Activated CD4-positive, alpha-beta T cell treated with anti-CD3 and anti-CD28 coated beads, Interleukin-2, amount 50 U/mL, for 16 hours (primary cell): ENCODE data around the gene NCK1.
A peak's percentile ranks its signal among the peaks of the same experiment; 100 is the strongest.
"Not testable (repeated sequence)": the region's sequence is repeated elsewhere in the genome, so short reads cannot be mapped to it uniquely, and the experiment has no call there.

Experiments
- DNase-seq: peaks from one replicate; pipeline ENCODE4 v3.0.0-alpha.2; 2020

NCK1 gene

GRCh38 chr3:136862617-136863322 lies 762 bp downstream of the NCK1 start:
- peak; percentile 51 for DNase-seq

- no peak for DNase-seq
These were observed 7.3 kb downstream of the NCK1 start for GRCh38 chr3:136869282-136869681.

GRCh38 chr3:136872258-136872657 lies 10.2 kb downstream of the NCK1 start:
- not testable (repeated sequence) for DNase-seq

GRCh38 chr3:136879510-136879909 lies 17.5 kb downstream of the NCK1 start:
- not testable (repeated sequence) for DNase-seq

- no peak for DNase-seq
These were observed 20.6 kb downstream of the NCK1 start for GRCh38 chr3:136882571-136882970.

- no peak for DNase-seq
These were observed 22.1 kb downstream of the NCK1 start for GRCh38 chr3:136883967-136884720.

GRCh38 chr3:136885357-136886213 lies 23.6 kb downstream of the NCK1 start:
- no peak for DNase-seq

- no peak for DNase-seq
These were observed 27.9 kb downstream of the NCK1 start for GRCh38 chr3:136889947-136890346.

- no peak for DNase-seq
These were observed 30.2 kb downstream of the NCK1 start for GRCh38 chr3:136891934-136892855.

- no peak for DNase-seq
These were observed 31.9 kb downstream of the NCK1 start for GRCh38 chr3:136893848-136894443.

- not testable (repeated sequence) for DNase-seq
These were observed 35.2 kb downstream of the NCK1 start for GRCh38 chr3:136897171-136897570.

- DNase-seq, result no peak
These were observed 36.5 kb downstream of the NCK1 start for GRCh38 chr3:136898549-136898948.

GRCh38 chr3:136898954-136899353 lies 36.9 kb downstream of the NCK1 start:
- no peak for DNase-seq

GRCh38 chr3:136899622-136900158 lies 37.7 kb downstream of the NCK1 start:
- no peak for DNase-seq

GRCh38 chr3:136900694-136901093 lies 38.7 kb downstream of the NCK1 start:
- not testable (repeated sequence) for DNase-seq

- DNase-seq, result no peak
These were observed 39.4 kb downstream of the NCK1 start for GRCh38 chr3:136901391-136901790.

- not testable (repeated sequence) for DNase-seq
These were observed 40.5 kb downstream of the NCK1 start for GRCh38 chr3:136902530-136902929.

- no peak for DNase-seq
These were observed 41.9 kb downstream of the NCK1 start for GRCh38 chr3:136903899-136904298.

- DNase-seq, result no peak
These were observed 42.7 kb downstream of the NCK1 start for GRCh38 chr3:136904746-136905145.

GRCh38 chr3:136905549-136905948 lies 43.5 kb downstream of the NCK1 start:
- DNase-seq, result no peak

GRCh38 chr3:136906725-136907124 lies 44.7 kb downstream of the NCK1 start:
- no peak for DNase-seq

- no peak for DNase-seq
These were observed 46.3 kb downstream of the NCK1 start for GRCh38 chr3:136908297-136908696.
